Kidney epithelial cell (primary cell): ENCODE results near the gene CDC42BPA. TPM values are rescaled to one million over a fixed set of nuclear protein-coding genes. Genes with fewer than 3 reads are reported as not detected.

ENCODE experiments used
- DNase-seq: peaks from one replicate; pipeline ENCODE4 v3.0.0-alpha.2; 2010; ENCODE audit warnings: low read depth
- H3K27me3 ChIP-seq: 2 replicates; pipeline ENCODE4 v1.6.0; 2011; ENCODE audit warnings: low read length; ENCODE audit not compliant: control insufficient read depth, insufficient read depth
- H3K36me3 ChIP-seq: 2 replicates; pipeline ENCODE4 v1.5.1; 2011; ENCODE audit warnings: low read length; ENCODE audit not compliant: control insufficient read depth, insufficient read depth
- H3K4me3 ChIP-seq: 2 replicates; pipeline ENCODE4 v1.5.1; 2011; ENCODE audit warnings: low read depth, mild to moderate bottlenecking, control low read depth, low read length
- CTCF ChIP-seq: IDR thresholded peaks from 2 replicates; pipeline ENCODE4 v1.5.1; 2011; ENCODE audit warnings: mild to moderate bottlenecking, moderate library complexity, low read length, control low read depth, inconsistent platforms; ENCODE audit not compliant: insufficient read depth, poor library complexity, severe bottlenecking
- total RNA-seq: library from RNA; depleted of rRNA; stranded (reverse); fragments of >200 nt; gene quantifications from 2 replicates; pipeline ENCODE4 v1.2.3, GENCODE V29; 2015

CDC42BPA gene
- total RNA-seq, 1 donor from 2014 or later: 33.4 TPM

GRCh38 chr1:226979517-226980121, 338.7 kb downstream of the CDC42BPA start:
- DNase-seq: no peak
- TF ChIP-seq CTCF: no peak
- no peak overlapping the region for H3K4me3 ChIP-seq
- H3K27me3 ChIP-seq: no peaks in the 10 kb centered on the region
- H3K36me3 ChIP-seq: no peaks in the 10 kb centered on the region

GRCh38 chr1:226979115-226979516, 339.2 kb downstream of the CDC42BPA start:
- Histone ChIP-seq H3K27me3 (no peaks in the 10 kb centered on the region), H3K36me3 (no peaks in the 10 kb centered on the region), H3K4me3 (no peak overlapping the region)
- no peak for DNase-seq
- TF ChIP-seq CTCF: no peak

- no peak for DNase-seq
Observed at GRCh38 chr1:226978432-226979114, 339.7 kb downstream of the CDC42BPA start.

GRCh38 chr1:226977643-226978431, 340.5 kb downstream of the CDC42BPA start:
- no peaks in the 10 kb centered on the region for H3K27me3 ChIP-seq
- TF ChIP-seq CTCF: no peak
- no peak overlapping the region for H3K4me3 ChIP-seq
- no peak for DNase-seq
- H3K36me3 ChIP-seq: no peaks in the 10 kb centered on the region

More at GRCh38 chr1:226978432-226979114, 339.7 kb downstream of the CDC42BPA start:
- no peak for TF ChIP-seq CTCF
- H3K4me3 ChIP-seq: no peak overlapping the region
- no peaks in the 10 kb centered on the region for H3K27me3 ChIP-seq
- no peaks in the 10 kb centered on the region for H3K36me3 ChIP-seq

GRCh38 chr1:226976978-226977642, 341.2 kb downstream of the CDC42BPA start:
- DNase-seq: no peak
- no peaks in the 10 kb centered on the region for H3K36me3 ChIP-seq
- H3K27me3 ChIP-seq: no peaks in the 10 kb centered on the region
- H3K4me3 ChIP-seq: no peak overlapping the region
- TF ChIP-seq CTCF: no peak
